HepG2 (cell line): Measurements from ENCODE around the gene COPS3. TPM values are rescaled to one million over a fixed set of nuclear protein-coding genes. Genes with fewer than 3 reads are reported as not detected.

Source experiments
- ATAC-seq: fragments of 200-7000 bp; cut with Tn5 transposase; 3 replicates; pipeline ENCODE4 v1.9.1; 2020; ENCODE audit warnings: mild to moderate bottlenecking, moderate library complexity
- BruUV-seq: library from RNA; stranded (reverse); fragments of 400-500 nt; replicated peaks from 2 replicates; lab custom pipeline; 2021; lab: Mats Ljungman, UMichigan
- CTCF ChIA-PET: fragments of 300-600 bp; formaldehyde crosslinking; extraction: SDS; loops from one replicate; lab custom pipeline; 2021; ENCODE audit warnings: low total read pairs, inconsistent platforms, low intra/inter-chr PET ratio; lab: Yijun Ruan, JAX
- POLR2A ChIA-PET: fragments of 350-600 bp; sonication (Branson Sonifier 250); formaldehyde crosslinking; loops from one replicate; lab custom pipeline; 2020; ENCODE audit warnings: antibody characterized with exemption, inconsistent platforms; lab: Yijun Ruan, JAX
- DNase-seq: peaks from one replicate; pipeline ENCODE4 v3.0.0-alpha.2; 2015; ENCODE audit warnings: low spot score
- FAIRE-seq: peaks from 3 replicates; lab custom pipeline; 2011; peaks lifted over from hg19 to GRCh38; lab: Jason Lieb, UNC
- H2AFZ ChIP-seq: one replicate; pipeline ENCODE4 v1.6.1; 2011; ENCODE audit warnings: low read length, inconsistent platforms
- H3K27ac ChIP-seq: fragments of 300-600 bp; 3 replicates; pipeline ENCODE4 v1.8.0; 2011; ENCODE audit warnings: mixed run types, mild to moderate bottlenecking, mixed read lengths, low read length, inconsistent platforms; ENCODE audit not compliant: insufficient read depth; ENCODE audit errors: extremely low read length
- H3K27me3 ChIP-seq, 2 experiments: fragments of 200-600 bp in 1 of 2; 2 replicates in 1 of 2; 3 replicates in 1 of 2; pipeline versions ENCODE4 v1.6.0 to v1.8.0; 2011; ENCODE audit warnings: low read length in 2 of 2, mild to moderate bottlenecking in 2 of 2, moderate library complexity in 2 of 2, inconsistent platforms in 1 of 2; ENCODE audit not compliant: insufficient read depth in 2 of 2, control insufficient read depth in 1 of 2
- H3K36me3 ChIP-seq, 2 experiments: fragments of 200-600 bp in 1 of 2; replicated peaks in 1 of 2; 2 replicates in 1 of 2; 3 replicates in 1 of 2; pipeline versions ENCODE4 v1.5.1 to v1.8.0; 2011; ENCODE audit warnings: low read length in 2 of 2, inconsistent platforms in 1 of 2; ENCODE audit not compliant: insufficient read depth in 2 of 2, control insufficient read depth in 1 of 2
- H3K4me1 ChIP-seq: 2 replicates; pipeline ENCODE4 v1.5.1; 2012; ENCODE audit warnings: low read length, inconsistent platforms; ENCODE audit not compliant: insufficient read depth
- H3K4me2 ChIP-seq: 2 replicates; pipeline ENCODE4 v1.6.0; 2011; ENCODE audit warnings: low read depth, low read length, inconsistent platforms
- H3K4me3 ChIP-seq, 3 experiments: fragments of 200-600 bp in 1 of 3; sonication (generic), shearing (Covaris generic) in 1 of 3; replicated peaks in 1 of 3; 2 replicates each; pipeline ENCODE4 v1.5.1; 2011 to 2016; ENCODE audit warnings: low read length in 3 of 3, inconsistent platforms in 2 of 3, low read depth in 2 of 3, mild to moderate bottlenecking in 2 of 3, control low read depth in 1 of 3, mixed read lengths in 1 of 3; ENCODE audit not compliant: insufficient read depth in 1 of 3
- H3K79me2 ChIP-seq: one replicate; pipeline ENCODE4 v1.6.1; 2011; ENCODE audit warnings: low read length, inconsistent platforms; ENCODE audit not compliant: insufficient read depth
- H3K9ac ChIP-seq: 2 replicates; pipeline ENCODE4 v1.6.0; 2011; ENCODE audit warnings: mild to moderate bottlenecking, low read depth, low read length, inconsistent platforms; ENCODE audit not compliant: insufficient read depth
- H3K9me3 ChIP-seq: 2 replicates; pipeline ENCODE4 v1.5.1; 2012; ENCODE audit warnings: mild to moderate bottlenecking, low read length
- H4K20me1 ChIP-seq: 2 replicates; pipeline ENCODE4 v1.6.0; 2011; ENCODE audit warnings: inconsistent platforms, mild to moderate bottlenecking, low read length, moderate library complexity; ENCODE audit not compliant: insufficient read depth
- AGO2 ChIP-seq: fragments of 200-400 bp; formaldehyde crosslinking; optimal IDR thresholded peaks from 2 replicates; pipeline ENCODE3; 2017; ENCODE audit warnings: mild to moderate bottlenecking, low read depth, low read length, moderate library complexity
- CHD4 ChIP-seq: fragments of 200-600 bp; sonication (generic); IDR thresholded peaks from 2 replicates; pipeline ENCODE4 v1.7.0; 2017; ENCODE audit warnings: mild to moderate bottlenecking, low read length, borderline replicate concordance
- FLYWCH1 ChIP-seq: sonication (generic); formaldehyde crosslinking; IDR thresholded peaks from 2 replicates; pipeline ENCODE4 v1.8.1; 2023; ENCODE audit warnings: mild to moderate bottlenecking, missing genetic modification reagents
- KAT8 ChIP-seq: IDR thresholded peaks from 2 replicates; pipeline ENCODE4 v1.6.1; 2016; ENCODE audit warnings: missing genetic modification reagents, missing compliant biosample characterization
- MED1 ChIP-seq: sonication (generic); formaldehyde crosslinking; IDR thresholded peaks from 2 replicates; pipeline ENCODE4 v1.4.0; 2020; ENCODE audit warnings: missing genetic modification reagents
- NR1H2 ChIP-seq: sonication (generic); formaldehyde crosslinking; IDR thresholded peaks from 2 replicates; pipeline ENCODE4 v1.8.1; 2022; ENCODE audit warnings: low read depth, missing genetic modification reagents, borderline replicate concordance
- RBM22 ChIP-seq: fragments of 200-400 bp; formaldehyde crosslinking; optimal IDR thresholded peaks from 2 replicates; pipeline ENCODE3; 2017; ENCODE audit warnings: mild to moderate bottlenecking, low read length, moderate library complexity
- SNAI1 ChIP-seq: sonication (generic); formaldehyde crosslinking; IDR thresholded peaks from 2 replicates; pipeline ENCODE4 v1.5.0; 2020; ENCODE audit warnings: mild to moderate bottlenecking, missing genetic modification reagents, borderline replicate concordance
- TCF7 ChIP-seq: sonication (generic); IDR thresholded peaks from 2 replicates; pipeline ENCODE4 v1.6.1; 2016; ENCODE audit warnings: antibody characterized with exemption, low read depth
- U2AF2 ChIP-seq: fragments of 200-400 bp; formaldehyde crosslinking; IDR thresholded peaks from 2 replicates; pipeline ENCODE4 v1.6.1; 2017; ENCODE audit warnings: low read depth, mild to moderate bottlenecking, low read length
- ZMAT5 ChIP-seq: sonication (generic); formaldehyde crosslinking; IDR thresholded peaks from 2 replicates; pipeline ENCODE4 v1.5.0; 2020; ENCODE audit warnings: mild to moderate bottlenecking, low read depth, missing genetic modification reagents, borderline replicate concordance
- ZNF280D ChIP-seq: sonication (generic); formaldehyde crosslinking; IDR thresholded peaks from 2 replicates; pipeline ENCODE4 v1.5.1; 2020; ENCODE audit warnings: mild to moderate bottlenecking, missing genetic modification reagents
- ZNF772 ChIP-seq: sonication (generic); formaldehyde crosslinking; IDR thresholded peaks from 2 replicates; pipeline ENCODE4 v1.5.0; 2020; ENCODE audit warnings: mild to moderate bottlenecking, missing genetic modification reagents
- WGBS: methylation state at CpG from one replicate; pipeline ENCODE4 v1.1.6; 2017; ENCODE audit warnings: low lambda C conversion rate; 5-methylcytosine and 5-hydroxymethylcytosine counted together
- in situ Hi-C: cut with HindIII; loops from 2 replicates; pipeline ENCODE4 v1.10.0; 2017; ENCODE audit warnings: low pct_unique_long_range_greater_than_20kb; ENCODE audit not compliant: extremely low pct_ligation_motif_present
- intact Hi-C: fragments of 100-400 bp; cut with micrococcal nuclease; formaldehyde crosslinking; loops from one replicate; pipeline ENCODE4 v1.10.0; 2022; ENCODE audit not compliant: unreplicated experiment
- polyA plus RNA-seq, 8 experiments: library from polyadenylated mRNA; depleted of rRNA in 3 of 8; stranded (reverse) in 7 of 8; unstranded in 1 of 8; fragments of >200 nt; fragmentation: Illumina TruSeq in 4 of 8; extraction: Trizol in 4 of 8; gene quantifications; 2 replicates each; pipeline versions ENCODE4 v1.2.1 to v1.2.3, GENCODE V29; 2011 to 2016; ENCODE audit warnings: low read depth in 4 of 8, missing spikeins in 1 of 8, mixed read lengths in 1 of 8; ENCODE audit not compliant: insufficient read depth in 1 of 8
- total RNA-seq, 5 experiments: library from RNA; depleted of rRNA; stranded (reverse); fragments of >200 nt; fragmentation: Illumina TruSeq; extraction: Trizol; gene quantifications; 2 replicates each; pipeline ENCODE4 v1.2.3, GENCODE V29; 2016; ENCODE audit warnings: low read depth in 1 of 5

COPS3 gene
- total and polyA plus RNA-seq, 2 of the 13 experiments (the other 11 are each of a cell fraction or from before 2014, with no cell fraction given): 46.3 to 103 TPM

GRCh38 chr17:17253406-17253805, 27.6 kb downstream of the COPS3 start (continued):
- TF ChIP-seq TCF7: no peak
- no peak for TF ChIP-seq ZNF772 (CRISPR knock-in tag)
- TF ChIP-seq CHD4: no peak
- TF ChIP-seq RBM22: no peak
- no peak for TF ChIP-seq AGO2

GRCh38 chr17:17252149-17252661, 28.8 kb downstream of the COPS3 start:
- Histone ChIP-seq H3K4me3 (no peak overlapping the region), H3K27ac (no peak overlapping the region), H3K4me2 (no peak overlapping the region), H3K79me2 (no peaks in the 10 kb centered on the region), H2AFZ (no peak overlapping the region), H4K20me1 (no peaks in the 10 kb centered on the region), H3K9me3 (no peaks in the 10 kb centered on the region), H3K9ac (no peak overlapping the region), H3K4me1 (no peaks in the 10 kb centered on the region), H3K27me3 (no peaks in the 10 kb centered on the region), H3K36me3 (peaks cover 11 to 47% of the 10 kb centered on the region in 2 experiments; a peak in 4 of 5 replicates)
- no peak for DNase-seq
- no peak for FAIRE-seq
- 91% methylated on average over 4 of the region's 9 CpGs for WGBS
- no peak for ATAC-seq
- ChIA-PET CTCF (no interaction called here), POLR2A (no interaction called here)
- no TSS peak for BruUV-seq
- intact Hi-C loops (no loop called here), in situ Hi-C loops (no loop called here)
- TF ChIP-seq MED1 (CRISPR knock-in tag) (no peak), ZMAT5 (CRISPR knock-in tag) (no peak), SNAI1 (no peak), FLYWCH1 (CRISPR knock-in tag) (no peak), NR1H2 (CRISPR knock-in tag) (no peak), KAT8 (no peak), RBM22 (peak; percentile 31), U2AF2 (no peak), ZNF280D (no peak)
